H9 (cell line): Measurements from ENCODE around the gene ASB14. TPM values are rescaled to one million over a fixed set of nuclear protein-coding genes. Genes with fewer than 3 reads are reported as not detected.
A peak's percentile ranks its signal among the peaks of the same experiment; 100 is the strongest.

Experiments
- DNase-seq: peaks from one replicate; pipeline ENCODE4 v3.0.0-alpha.2; 2017
- H2AFZ ChIP-seq: one replicate; pipeline ENCODE4 v1.6.1; 2013; ENCODE audit warnings: mild to moderate bottlenecking, low read length, control low read depth, moderate library complexity
- H2AK5ac ChIP-seq: 2 replicates; pipeline ENCODE4 v1.6.1; 2013; ENCODE audit warnings: low read length, control low read depth, mixed read lengths; ENCODE audit not compliant: insufficient read length
- H2BK120ac ChIP-seq: one replicate; pipeline ENCODE4 v1.6.1; 2013; ENCODE audit warnings: low read depth, mild to moderate bottlenecking, low read length, control low read depth, inconsistent platforms; ENCODE audit not compliant: poor library complexity, severe bottlenecking
- H2BK12ac ChIP-seq: 2 replicates; pipeline ENCODE4 v1.6.1; 2013; ENCODE audit warnings: low read length, control low read depth, mixed read lengths, low read depth; ENCODE audit not compliant: insufficient read length
- H2BK15ac ChIP-seq: 2 replicates; pipeline ENCODE4 v1.6.1; 2013; ENCODE audit warnings: low read depth, low read length, control low read depth
- H2BK20ac ChIP-seq: one replicate; pipeline ENCODE4 v1.6.1; 2013; ENCODE audit warnings: low read depth, mild to moderate bottlenecking, low read length, control low read depth, inconsistent platforms; ENCODE audit not compliant: poor library complexity, severe bottlenecking
- H2BK5ac ChIP-seq: 2 replicates; pipeline ENCODE4 v1.6.1; 2013; ENCODE audit warnings: low read length, control low read depth, mixed read lengths; ENCODE audit not compliant: insufficient read length
- H3K14ac ChIP-seq: 2 replicates; pipeline ENCODE4 v1.6.1; 2013; ENCODE audit warnings: low read length, control low read depth; ENCODE audit not compliant: insufficient read depth
- H3K18ac ChIP-seq: 2 replicates; pipeline ENCODE4 v1.6.1; 2013; ENCODE audit warnings: low read depth, mild to moderate bottlenecking, mixed read lengths, low read length, control low read depth; ENCODE audit not compliant: insufficient read length
- H3K23ac ChIP-seq: 2 replicates; pipeline ENCODE4 v1.6.1; 2013; ENCODE audit warnings: low read length, control low read depth, mixed read lengths, low read depth; ENCODE audit not compliant: insufficient read length
- H3K23me2 ChIP-seq: 2 replicates; pipeline ENCODE4 v1.6.1; 2013; ENCODE audit warnings: low read depth, mild to moderate bottlenecking, mixed read lengths, low read length, control low read depth; ENCODE audit not compliant: insufficient read length, poor library complexity, severe bottlenecking
- H3K27ac ChIP-seq: 2 replicates; pipeline ENCODE4 v1.5.1; 2013; ENCODE audit warnings: low read length, control low read depth, mixed read lengths, low read depth; ENCODE audit not compliant: insufficient read length
- H3K27me3 ChIP-seq: 2 replicates; pipeline ENCODE4 v1.6.1; 2013; ENCODE audit warnings: low read length, control low read depth, inconsistent platforms; ENCODE audit not compliant: insufficient read depth
- H3K4ac ChIP-seq: 2 replicates; pipeline ENCODE4 v1.6.1; 2013; ENCODE audit warnings: low read depth, mild to moderate bottlenecking, control low read depth, inconsistent platforms, low read length, moderate library complexity
- H3K4me1 ChIP-seq: 2 replicates; pipeline ENCODE4 v1.6.1; 2013; ENCODE audit warnings: low read length, control low read depth, inconsistent platforms; ENCODE audit not compliant: insufficient read depth
- H3K4me2 ChIP-seq: 2 replicates; pipeline ENCODE4 v1.6.1; 2013; ENCODE audit warnings: low read length, control low read depth, mixed read lengths; ENCODE audit not compliant: insufficient read length, insufficient read depth
- H3K56ac ChIP-seq: 2 replicates; pipeline ENCODE4 v1.6.1; 2013; ENCODE audit warnings: low read depth, mild to moderate bottlenecking, mixed read lengths, low read length, control low read depth; ENCODE audit not compliant: insufficient read length
- H3K79me1 ChIP-seq: 2 replicates; pipeline ENCODE4 v1.6.1; 2013; ENCODE audit warnings: low read depth, mild to moderate bottlenecking, moderate library complexity, low read length, control low read depth, inconsistent platforms; ENCODE audit not compliant: insufficient read depth, poor library complexity, severe bottlenecking
- H3K79me2 ChIP-seq: 2 replicates; pipeline ENCODE4 v1.6.1; 2013; ENCODE audit warnings: low read length, control low read depth, inconsistent platforms; ENCODE audit not compliant: insufficient read depth
- H3K9ac ChIP-seq: 2 replicates; pipeline ENCODE4 v1.6.1; 2013; ENCODE audit warnings: low read length, control low read depth, mixed read lengths; ENCODE audit not compliant: insufficient read length; ENCODE audit errors: extremely low read depth
- H3K9me3 ChIP-seq: one replicate; pipeline ENCODE4 v1.6.1; 2013; ENCODE audit warnings: low read depth, low read length, inconsistent platforms; ENCODE audit not compliant: control insufficient read depth
- H3T11ph ChIP-seq: one replicate; pipeline ENCODE4 v1.6.1; 2013; ENCODE audit warnings: mild to moderate bottlenecking, low read length, control low read depth, inconsistent platforms
- H4K20me1 ChIP-seq: one replicate; pipeline ENCODE4 v1.6.1; 2013; ENCODE audit not compliant: control insufficient read depth, insufficient read length, insufficient read depth
- H4K5ac ChIP-seq: 2 replicates; pipeline ENCODE4 v1.6.1; 2013; ENCODE audit warnings: low read depth, mild to moderate bottlenecking, mixed read lengths, low read length, control low read depth; ENCODE audit not compliant: insufficient read length
- H4K8ac ChIP-seq: replicated peaks from 2 replicates; pipeline ENCODE4 v1.6.1; 2013; ENCODE audit warnings: low read length, control low read depth, mixed read lengths, low read depth; ENCODE audit not compliant: insufficient read length
- H4K91ac ChIP-seq: 2 replicates; pipeline ENCODE4 v1.6.1; 2013; ENCODE audit warnings: low read depth, mild to moderate bottlenecking, moderate library complexity, mixed read lengths, low read length, control low read depth; ENCODE audit not compliant: insufficient read length
- H3K27ac Mint-ChIP-seq, 3 experiments: 2 replicates in 2 of 3; 3 replicates in 1 of 3; pipeline ENCODE4 v1.8.0; 2020 to 2021; ENCODE audit warnings: mixed read lengths in 3 of 3, mild to moderate bottlenecking in 1 of 3, moderate library complexity in 1 of 3
- H3K27me3 Mint-ChIP-seq: 2 replicates; pipeline ENCODE4 v1.8.0; 2021; ENCODE audit warnings: low read depth, mild to moderate bottlenecking, moderate library complexity, mixed read lengths
- H3K36me3 Mint-ChIP-seq, 3 experiments: 2 replicates in 2 of 3; 3 replicates in 1 of 3; pipeline ENCODE4 v1.8.0; 2020 to 2021; ENCODE audit warnings: low read depth in 3 of 3, mixed read lengths in 3 of 3; ENCODE audit not compliant: insufficient read depth in 1 of 3
- H3K4me1 Mint-ChIP-seq, 2 experiments: 2 replicates each; pipeline ENCODE4 v1.8.0; 2020; ENCODE audit warnings: mixed read lengths in 2 of 2
- H3K4me3 Mint-ChIP-seq, 2 experiments: 2 replicates in 1 of 2; 3 replicates in 1 of 2; pipeline ENCODE4 v1.8.0; 2020 to 2021; ENCODE audit warnings: mild to moderate bottlenecking in 2 of 2, mixed read lengths in 2 of 2, moderate library complexity in 1 of 2
- H3K9me3 Mint-ChIP-seq, 2 experiments: 2 replicates in 1 of 2; 3 replicates in 1 of 2; pipeline ENCODE4 v1.8.0; 2020; ENCODE audit warnings: mild to moderate bottlenecking in 2 of 2, mixed read lengths in 2 of 2, moderate library complexity in 1 of 2
- WGBS: extraction: QIAGEN DNeasy Blood & Tissue Kit; methylation state at CpG from one replicate; pipeline ENCODE4 v1.1.7; 2013; ENCODE audit warnings: missing lambda C conversion rate, low lambda C conversion rate, mixed read lengths; ENCODE audit not compliant: insufficient read length; ENCODE audit errors: extremely low coverage; 5-methylcytosine and 5-hydroxymethylcytosine counted together
- total RNA-seq: library from RNA; stranded (reverse); gene quantifications from 2 replicates; pipeline ENCODE4 v1.2.1, GENCODE V29; 2021
- TF ChIP-seq, protein P1 (sequence below): fragments of 200-600 bp; sonication (generic); conservative IDR thresholded peaks from 3 replicates; pipeline ENCODE4 v1.8.0; 2021; ENCODE audit warnings: antibody characterized with exemption, mild to moderate bottlenecking

Gene ASB14
- total RNA-seq, 1 experiment from 2014 or later = not detected

DNA sequence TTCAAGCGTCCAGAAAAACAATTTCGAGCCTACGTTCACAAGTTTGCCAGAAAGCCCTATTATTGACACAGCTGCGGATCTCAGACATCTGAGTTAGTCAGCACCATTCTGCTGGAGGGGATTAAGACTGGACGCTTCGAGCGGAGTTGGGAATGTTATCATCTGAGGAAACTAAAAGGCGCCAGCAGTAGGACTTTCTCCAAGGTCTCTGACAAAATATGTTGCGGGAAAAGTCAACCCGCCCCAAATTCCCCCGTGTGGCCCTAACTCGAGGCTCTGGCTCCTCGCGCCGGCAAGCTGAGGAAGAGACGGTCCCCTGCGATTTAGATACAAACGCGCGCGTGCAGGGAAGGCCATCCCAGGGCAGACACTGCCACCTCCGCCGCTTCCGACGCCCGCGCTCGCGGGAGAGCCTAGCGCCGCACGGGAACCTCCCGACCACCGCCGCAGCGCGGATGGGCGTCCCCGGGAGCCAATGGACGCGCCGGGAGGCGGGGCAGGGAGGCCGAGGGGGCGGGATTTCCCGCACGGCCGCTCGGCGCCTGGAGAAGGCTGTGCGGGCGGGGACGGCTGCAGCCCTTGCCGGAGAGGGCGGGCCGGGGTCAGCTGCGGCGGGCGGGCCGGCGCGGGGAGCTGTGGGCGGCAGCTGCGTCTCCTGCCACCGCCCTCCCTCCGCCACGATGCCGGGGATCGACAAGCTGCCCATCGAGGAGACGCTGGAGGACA, 65.1 kb downstream of the ASB14 start, which contains the start of gene APPL1:
Gene APPL1, plus strand, starts transcription at position 526 of the 726 bp plus-strand sequence. Its CDS starts 155 bp downstream, at position 681.
- peak within 1 kb of the TSS; percentile 78 for H3K9ac ChIP-seq
- H4K5ac ChIP-seq = no peak within 1 kb of the TSS
- H3K23ac ChIP-seq = no peak within 1 kb of the TSS
- no peak within 1 kb of the TSS for H2BK120ac ChIP-seq
- no peak within 1 kb of the TSS for H2BK15ac ChIP-seq
- Mint-ChIP-seq H3K27ac (peak within 1 kb of the TSS; percentile 78 to 96 (median 95); a peak in 5 of 7 replicates), H3K27me3 (peaks cover 6% of the 10 kb centered on the region), H3K9me3 (no peaks in the 10 kb centered on the region), H3K36me3 (no peaks in the 10 kb centered on the region), H3K4me3 (peak within 1 kb of the TSS; percentile 87 to 92), H3K4me1 (peaks cover 18% of the 10 kb centered on the region in 2 experiments)
- H3K18ac ChIP-seq = peak within 1 kb of the TSS; percentile 48
- no peaks in the 10 kb centered on the region for H3K79me1 ChIP-seq
- H3K9me3 ChIP-seq = no peaks in the 10 kb centered on the region
- no peak within 1 kb of the TSS for H2BK20ac ChIP-seq
- H2AK5ac ChIP-seq = no peak within 1 kb of the TSS
- no peak within 1 kb of the TSS for H3T11ph ChIP-seq
- H3K27ac ChIP-seq = no peak within 1 kb of the TSS
- H2AFZ ChIP-seq = peak within 1 kb of the TSS; percentile 80
- no peak within 1 kb of the TSS for H2BK12ac ChIP-seq
- peaks cover 2% of the 10 kb centered on the region; the same call in 1 of the 2 replicates for H3K79me2 ChIP-seq
- H3K4me1 ChIP-seq = no peaks in the 10 kb centered on the region
- H3K14ac ChIP-seq = no peak within 1 kb of the TSS; the same call in none of the 2 replicates
- H3K56ac ChIP-seq = no peak within 1 kb of the TSS
- no peak within 1 kb of the TSS for H4K91ac ChIP-seq
- TF ChIP-seq, protein P1, sequence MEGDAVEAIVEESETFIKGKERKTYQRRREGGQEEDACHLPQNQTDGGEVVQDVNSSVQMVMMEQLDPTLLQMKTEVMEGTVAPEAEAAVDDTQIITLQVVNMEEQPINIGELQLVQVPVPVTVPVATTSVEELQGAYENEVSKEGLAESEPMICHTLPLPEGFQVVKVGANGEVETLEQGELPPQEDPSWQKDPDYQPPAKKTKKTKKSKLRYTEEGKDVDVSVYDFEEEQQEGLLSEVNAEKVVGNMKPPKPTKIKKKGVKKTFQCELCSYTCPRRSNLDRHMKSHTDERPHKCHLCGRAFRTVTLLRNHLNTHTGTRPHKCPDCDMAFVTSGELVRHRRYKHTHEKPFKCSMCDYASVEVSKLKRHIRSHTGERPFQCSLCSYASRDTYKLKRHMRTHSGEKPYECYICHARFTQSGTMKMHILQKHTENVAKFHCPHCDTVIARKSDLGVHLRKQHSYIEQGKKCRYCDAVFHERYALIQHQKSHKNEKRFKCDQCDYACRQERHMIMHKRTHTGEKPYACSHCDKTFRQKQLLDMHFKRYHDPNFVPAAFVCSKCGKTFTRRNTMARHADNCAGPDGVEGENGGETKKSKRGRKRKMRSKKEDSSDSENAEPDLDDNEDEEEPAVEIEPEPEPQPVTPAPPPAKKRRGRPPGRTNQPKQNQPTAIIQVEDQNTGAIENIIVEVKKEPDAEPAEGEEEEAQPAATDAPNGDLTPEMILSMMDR = no peak
- peaks cover 2% of the 10 kb centered on the region; the same call in 1 of the 2 replicates for H3K27me3 ChIP-seq
- peak; percentile 95 for DNase-seq
- H4K8ac ChIP-seq = no peak within 1 kb of the TSS
- H3K4ac ChIP-seq = no peak within 1 kb of the TSS
- no peak within 1 kb of the TSS for H2BK5ac ChIP-seq
- WGBS = no CpG with 5 or more reads among the region's 71 CpGs
- peak within 1 kb of the TSS; percentile 84 for H3K4me2 ChIP-seq
- no peaks in the 10 kb centered on the region for H4K20me1 ChIP-seq
- peaks cover 9% of the 10 kb centered on the region for H3K23me2 ChIP-seq
